Measurements from ENCODE around the gene CTBS. TPM values are rescaled to one million over a fixed set of nuclear protein-coding genes. Genes with fewer than 3 reads are reported as not detected.
A peak's percentile ranks its signal among the peaks of the same experiment; 100 is the strongest.

CTBS gene
- total and polyA plus RNA-seq, 2 of the 4 experiments (the other 2 are of a cell fraction): 5.9 to 12.4 TPM

DNA sequence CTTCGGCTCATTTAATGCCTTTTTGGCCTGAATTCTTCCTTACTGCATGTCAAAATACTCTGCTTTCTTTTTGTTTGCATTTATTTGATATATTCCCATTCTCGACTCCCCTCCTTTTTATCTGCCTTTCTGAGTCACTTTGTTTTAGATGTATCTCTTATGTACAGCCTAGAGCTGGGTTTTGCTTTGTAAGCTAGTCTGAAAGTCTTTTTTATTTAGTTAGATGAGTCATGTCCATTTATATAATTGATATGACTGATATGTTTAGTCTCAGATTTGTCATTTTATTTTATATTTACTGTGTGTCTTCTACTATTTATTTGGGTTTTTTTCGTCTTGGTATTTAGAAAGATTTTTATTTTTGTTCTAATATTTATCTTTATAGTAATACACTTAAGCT, 34.3 kb downstream of the CTBS start:
- intact Hi-C loops (cut with micrococcal nuclease): loop anchor here (2.0 kb wide), 1 partner anchor 97 kb away; no protein-coding TSS in a partner anchor
- Histone ChIP-seq H2BK5ac (ENCODE audit: low read depth, low read length, poor library complexity, severe bottlenecking) (no peak overlapping the region), H3K4me2 (ENCODE audit: low read depth, low read length) (no peak overlapping the region), H3K4me1 (ENCODE audit: control insufficient read depth, insufficient read depth, low read length) (no peaks in the 10 kb centered on the region), H3K4ac (ENCODE audit: low read depth, low read length) (no peak overlapping the region), H3K9me1 (ENCODE audit: insufficient read depth, low read length) (no peaks in the 10 kb centered on the region), H2BK120ac (ENCODE audit: low read depth, low read length) (no peak overlapping the region), H2BK20ac (ENCODE audit: low read depth, low read length) (no peak overlapping the region), H2AFZ (replicated peaks; ENCODE audit: low read length, poor library complexity) (no peak overlapping the region), H3K36me3 (ENCODE audit: control insufficient read depth, insufficient read depth, low read length) (peaks cover 2% of the 10 kb centered on the region; the same call in 1 of the 2 replicates), H3K9me3 (ENCODE audit: control insufficient read depth, insufficient read depth, low read length) (no peaks in the 10 kb centered on the region), H3K56ac (ENCODE audit: extremely low read depth, insufficient read depth, low read length) (no peak overlapping the region), H3K27me3 (ENCODE audit: control insufficient read depth, insufficient read depth, low read length) (no peaks in the 10 kb centered on the region), H2AK5ac (ENCODE audit: low read depth, low read length) (no peak overlapping the region), H2AK9ac (replicated peaks; ENCODE audit: low read depth, low read length, poor library complexity) (no peak overlapping the region), H3K27ac (ENCODE audit: insufficient read depth, low read length) (no peak overlapping the region), H3K79me1 (ENCODE audit: low read depth in 1 of 2, low read length in 2 of 2) (no peaks in the 10 kb centered on the region; a peak in 1 of 4 replicates), H4K91ac (ENCODE audit: insufficient read depth, low read depth, low read length) (no peak overlapping the region), H3K14ac (replicated peaks; ENCODE audit: low read depth, low read length) (no peak overlapping the region), H3K9ac (ENCODE audit: low read depth, low read length) (no peak overlapping the region), H2BK15ac (ENCODE audit: low read depth, low read length) (no peak overlapping the region), H3K18ac (ENCODE audit: low read depth, low read length) (no peak overlapping the region), H4K20me1 (ENCODE audit: insufficient read depth, low read length) (no peaks in the 10 kb centered on the region), H3K4me3 (ENCODE audit: insufficient read depth, low read depth, low read length) (no peak overlapping the region), H3K23ac (ENCODE audit: low read depth, low read length) (no peak overlapping the region), H4K5ac (ENCODE audit: low read depth, low read length) (no peak overlapping the region), H4K8ac (ENCODE audit: low read depth in 2 of 2, low read length in 2 of 2) (no peak overlapping the region)
- no TSS peak for BruUV-seq (replicated peaks)
- no peak for ATAC-seq (ENCODE audit: low read depth)
- TF ChIP-seq MAFK (IDR thresholded peaks at IDR 0.05; ENCODE audit: low read depth, low read length): no peak
- peak; percentile 36; the same call in 1 of the 2 replicates for TF ChIP-seq FOS (IDR thresholded peaks at IDR 0.05; ENCODE audit: low read depth, low read length)
- no CpG with 5 or more reads among the region's 3 CpGs for WGBS, 2 experiments (ENCODE audit: extremely low coverage in 2 of 2, insufficient read length in 1 of 2)
- ChIA-PET CTCF (no interaction called here), POLR2A (ENCODE audit: unreplicated experiment) (no interaction called here)
- dilution Hi-C loops (cut with HindIII; ENCODE audit: low sequenced_read_pairs, unreplicated experiment): no loop called here
- peak; percentile 54 for DNase-seq
- in situ Hi-C loops (cut with MboI; ENCODE audit: low sequenced_read_pairs): no loop called here
